Kidney (tissue), 14 donors: Measurements from ENCODE around the gene LIG3. TPM values are rescaled to one million over a fixed set of nuclear protein-coding genes. Genes with fewer than 3 reads are reported as not detected.

Experiments used
- DNase-seq, 5 donors: peaks; one replicate each; pipeline ENCODE4 v3.0.0-alpha.2; 2013 to 2020
- FAIRE-seq: peaks from 2 replicates; lab custom pipeline; 2012; peaks lifted over from hg19 to GRCh38; lab: Jason Lieb, UNC
- H3K27ac ChIP-seq, 2 donors: one replicate each; pipeline ENCODE4 v1.7.0; 2013; ENCODE audit warnings: low read depth in 2 of 2, low read length in 2 of 2, inconsistent platforms in 1 of 2
- H3K27me3 ChIP-seq: one replicate; pipeline ENCODE4 v1.7.1; 2013; ENCODE audit warnings: low read length, inconsistent platforms; ENCODE audit not compliant: control insufficient read depth, insufficient read depth
- H3K36me3 ChIP-seq, 3 donors: one replicate each; pipeline versions ENCODE4 v1.7.0 to v1.7.1; 2013; ENCODE audit warnings: low read length in 3 of 3, control low read depth in 1 of 3, inconsistent platforms in 1 of 3; ENCODE audit not compliant: insufficient read depth in 3 of 3, control insufficient read depth in 2 of 3
- H3K4me1 ChIP-seq, 3 donors: one replicate each; pipeline versions ENCODE4 v1.7.0 to v1.7.1; 2013; ENCODE audit warnings: low read length in 3 of 3, inconsistent platforms in 1 of 3, low read depth in 1 of 3; ENCODE audit not compliant: control insufficient read depth in 2 of 3, insufficient read depth in 2 of 3
- H3K4me3 ChIP-seq, 3 donors: one replicate each; pipeline versions ENCODE4 v1.7.0 to v1.8.1; 2013; ENCODE audit warnings: low read length in 3 of 3, control low read depth in 1 of 3, inconsistent platforms in 1 of 3
- H3K9ac ChIP-seq, 3 donors: one replicate each; pipeline versions ENCODE4 v1.7.0 to v1.7.1; 2013; ENCODE audit warnings: low read length in 3 of 3, control low read depth in 1 of 3, inconsistent platforms in 1 of 3
- H3K9me3 ChIP-seq, 3 donors: one replicate each; pipeline versions ENCODE4 v1.7.0 to v1.7.1; 2013; ENCODE audit warnings: low read length in 3 of 3, control low read depth in 1 of 3, inconsistent platforms in 1 of 3; ENCODE audit not compliant: control insufficient read depth in 2 of 3, insufficient read depth in 1 of 3
- intact Hi-C: fragments of 100-400 bp; cut with DNase I; formaldehyde crosslinking; loops from one replicate; pipeline ENCODE4 v1.11.1; 2022
- polyA plus RNA-seq: library from polyadenylated mRNA; stranded (reverse); fragments of 350-450 nt; fragmentation: Illumina TruSeq; extraction: RNeasy Lipid Tissue Mini Kit (QIAGEN cat#74804); gene quantifications from one replicate; pipeline ENCODE4 v1.2.3, GENCODE V29; 2014; ENCODE audit warnings: low read depth, low replicate concordance; ENCODE audit not compliant: insufficient read depth
- total RNA-seq: library from RNA; stranded (reverse); fragmentation: NEBNext Ultra II Directional; extraction: Animal tissue kit (Norgen Biotek cat#: 25700); gene quantifications from one replicate; pipeline ENCODE4 v1.2.1, GENCODE V29; 2021
- TF ChIP-seq, protein P1 (sequence below): IDR thresholded peaks from 3 replicates; pipeline ENCODE4 v1.5.1; 2012; ENCODE audit warnings: mild to moderate bottlenecking, moderate library complexity, borderline replicate concordance; ENCODE audit not compliant: insufficient read depth; ENCODE audit errors: extremely low read depth
- donor health status: control.
- donor health status: control.
- donor health status: control.
- donor health status: control.
- donor health status: control.
- donor health status: DM: yes; HTN: yes; CAD: no.
- donor health status: Normal renal cell carcinoma (clear cell type).

The LIG3 gene
- total and polyA plus RNA-seq, 2 donors from 2014 or later: 7.6 to 34.1 TPM

DNA sequence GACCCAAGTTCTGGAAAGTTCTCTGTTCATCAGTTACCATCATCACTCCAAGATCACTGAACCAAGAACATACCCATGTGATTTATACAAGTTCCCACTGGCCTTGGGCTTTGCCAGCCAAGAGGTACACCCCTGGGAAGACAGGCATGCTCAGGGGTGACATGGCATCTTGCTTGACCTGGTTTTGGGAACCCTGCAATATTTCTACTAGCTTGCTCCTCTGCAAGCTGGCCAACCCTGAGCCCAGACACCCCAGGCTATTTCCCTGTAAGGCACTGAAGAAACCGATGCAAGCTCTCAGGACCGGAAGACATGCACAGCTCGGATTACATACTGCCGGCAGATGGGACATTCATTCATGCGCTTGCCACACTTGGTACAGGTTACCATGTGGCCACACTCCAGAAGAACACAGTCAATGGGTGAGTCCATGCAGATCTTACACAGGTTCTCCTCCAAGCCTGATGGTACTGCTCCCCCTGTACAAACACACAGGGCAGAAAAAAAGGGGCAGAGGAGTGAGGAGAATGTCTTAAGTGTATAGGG is 31.4 kb downstream of the LIG3 start:
- H3K4me1 ChIP-seq: no peaks in the 10 kb centered on the region
- H3K4me3 ChIP-seq: no peak overlapping the region
- H3K36me3 ChIP-seq: peaks cover 0 to 32% (median 32%) of the 10 kb centered on the region in 3 donors
- DNase-seq: peak in 4 of 5 donors; percentile 11 to 44 (median 28)
- H3K9me3 ChIP-seq: no peaks in the 10 kb centered on the region
- H3K9ac ChIP-seq: no peak overlapping the region
- no peak for FAIRE-seq
- TF ChIP-seq, protein P1, sequence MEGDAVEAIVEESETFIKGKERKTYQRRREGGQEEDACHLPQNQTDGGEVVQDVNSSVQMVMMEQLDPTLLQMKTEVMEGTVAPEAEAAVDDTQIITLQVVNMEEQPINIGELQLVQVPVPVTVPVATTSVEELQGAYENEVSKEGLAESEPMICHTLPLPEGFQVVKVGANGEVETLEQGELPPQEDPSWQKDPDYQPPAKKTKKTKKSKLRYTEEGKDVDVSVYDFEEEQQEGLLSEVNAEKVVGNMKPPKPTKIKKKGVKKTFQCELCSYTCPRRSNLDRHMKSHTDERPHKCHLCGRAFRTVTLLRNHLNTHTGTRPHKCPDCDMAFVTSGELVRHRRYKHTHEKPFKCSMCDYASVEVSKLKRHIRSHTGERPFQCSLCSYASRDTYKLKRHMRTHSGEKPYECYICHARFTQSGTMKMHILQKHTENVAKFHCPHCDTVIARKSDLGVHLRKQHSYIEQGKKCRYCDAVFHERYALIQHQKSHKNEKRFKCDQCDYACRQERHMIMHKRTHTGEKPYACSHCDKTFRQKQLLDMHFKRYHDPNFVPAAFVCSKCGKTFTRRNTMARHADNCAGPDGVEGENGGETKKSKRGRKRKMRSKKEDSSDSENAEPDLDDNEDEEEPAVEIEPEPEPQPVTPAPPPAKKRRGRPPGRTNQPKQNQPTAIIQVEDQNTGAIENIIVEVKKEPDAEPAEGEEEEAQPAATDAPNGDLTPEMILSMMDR: no peak
- H3K27me3 ChIP-seq: no peaks in the 10 kb centered on the region
- intact Hi-C loops: no loop called here
- H3K27ac ChIP-seq: no peak overlapping the region

DNA sequence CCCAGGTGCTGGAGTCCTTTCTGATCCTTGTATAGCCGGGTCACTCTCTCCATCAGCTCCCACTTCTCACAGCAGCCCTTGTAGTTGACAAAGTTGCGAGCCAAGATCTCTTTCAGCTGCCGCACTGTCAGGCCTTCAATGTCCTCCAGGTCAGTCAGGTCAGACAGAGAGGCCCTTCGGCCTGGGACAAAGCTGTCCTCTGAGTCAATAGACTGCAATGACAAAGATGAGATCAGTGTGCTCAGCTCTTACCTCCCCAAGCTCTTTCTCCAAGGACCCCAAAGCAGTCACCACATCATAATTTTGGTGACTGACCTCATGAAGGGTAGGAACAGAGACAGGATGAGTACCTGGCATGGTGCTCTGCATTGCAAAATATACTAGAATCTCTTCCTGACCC is 36.1 kb downstream of the LIG3 start:
- H3K4me3 ChIP-seq: no peak overlapping the region

DNA sequence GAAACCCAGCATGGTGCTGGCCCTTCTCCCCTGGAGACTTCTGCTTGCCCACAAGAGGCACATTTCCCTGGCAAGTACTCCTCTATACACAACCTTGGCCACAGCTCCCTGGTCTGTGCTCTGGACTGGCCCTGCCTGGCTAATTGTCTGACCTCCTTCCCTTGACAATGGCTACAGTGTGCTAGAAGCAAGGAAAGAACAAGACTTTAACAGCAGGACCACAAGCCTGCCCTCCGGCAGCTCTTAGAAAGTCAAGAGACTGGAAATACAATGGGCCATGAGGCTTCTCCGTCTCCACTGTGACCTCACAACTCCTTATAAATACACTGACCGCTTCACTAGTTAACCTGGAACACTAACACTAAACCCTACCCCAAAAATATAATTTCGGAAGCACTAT is 36.7 kb downstream of the LIG3 start:
- Histone ChIP-seq H3K36me3 (peaks cover 0 to 29% (median 16%) of the 10 kb centered on the region in 3 donors), H3K27ac (no peak overlapping the region), H3K4me1 (peaks cover 0 to 5% (median 1%) of the 10 kb centered on the region in 3 donors), H3K9ac (no peak overlapping the region), H3K4me3 (no peak overlapping the region), H3K9me3 (no peaks in the 10 kb centered on the region), H3K27me3 (no peaks in the 10 kb centered on the region)
- TF ChIP-seq, protein P1: no peak
- FAIRE-seq: no peak
- intact Hi-C loops: no loop called here
- DNase-seq: no peak

More for the DNA sequence above, 36.1 kb downstream of the LIG3 start:
- Histone ChIP-seq H3K27me3 (no peaks in the 10 kb centered on the region), H3K4me1 (peaks cover 0 to 4% (median 0%) of the 10 kb centered on the region in 3 donors), H3K9ac (no peak overlapping the region), H3K36me3 (peaks cover 0 to 29% (median 23%) of the 10 kb centered on the region in 3 donors), H3K27ac (no peak overlapping the region), H3K9me3 (no peaks in the 10 kb centered on the region)
- intact Hi-C loops: no loop called here
- TF ChIP-seq, protein P1: no peak
- FAIRE-seq (no peak), DNase-seq (no peak)
